CD4-positive, alpha-beta T cell (primary cell): Measurements from ENCODE around the gene PLA2G4B. TPM values are rescaled to one million over a fixed set of nuclear protein-coding genes. Genes with fewer than 3 reads are reported as not detected.

Source experiments
- ATAC-seq: fragments of 200-7000 bp; cut with Tn5 transposase; one replicate; pipeline ENCODE4 v1.10.0; 2022; ENCODE audit warnings: mild to moderate bottlenecking; ENCODE audit not compliant: poor library complexity
- CTCF ChIA-PET: fragments of 350-600 bp; sonication (Branson Sonifier 250); formaldehyde crosslinking; loops from one replicate; lab custom pipeline; 2021; ENCODE audit warnings: antibody characterized with exemption, inconsistent platforms; lab: Charles Lee
- POLR2A ChIA-PET: fragments of 350-600 bp; sonication (Branson Sonifier 250); formaldehyde crosslinking; loops from one replicate; lab custom pipeline; 2021; ENCODE audit warnings: antibody characterized with exemption, inconsistent platforms; lab: Charles Lee
- DNase-seq, 14 experiments: peaks; one replicate each; pipeline ENCODE4 v3.0.0-alpha.2; 2013 to 2020; ENCODE audit warnings: mixed read lengths in 2 of 14
- H3K27ac ChIP-seq, 2 donors: one replicate each; pipeline versions ENCODE4 v1.5.1 to v1.7.0; 2013; ENCODE audit warnings: low read length in 2 of 2, low read depth in 1 of 2, mild to moderate bottlenecking in 1 of 2
- H3K27me3 ChIP-seq, 2 experiments: 1 replicate in 1 of 2; 2 replicates in 1 of 2; pipeline versions ENCODE4 v1.6.1 to v1.7.0; 2013; ENCODE audit warnings: low read length in 2 of 2, control low read depth in 1 of 2, mild to moderate bottlenecking in 1 of 2, moderate library complexity in 1 of 2; ENCODE audit not compliant: insufficient read depth in 2 of 2, control insufficient read depth in 1 of 2
- H3K36me3 ChIP-seq: one replicate; pipeline ENCODE4 v1.6.1; 2013; ENCODE audit warnings: low read length, control low read depth; ENCODE audit not compliant: insufficient read depth
- H3K4me1 ChIP-seq: one replicate; pipeline ENCODE4 v1.6.1; 2013; ENCODE audit warnings: low read length, control low read depth; ENCODE audit not compliant: insufficient read depth
- H3K4me3 ChIP-seq: one replicate; pipeline ENCODE4 v1.5.1; 2013; ENCODE audit warnings: mild to moderate bottlenecking, low read length, moderate library complexity
- H3K9me3 ChIP-seq, 2 experiments: 1 replicate in 1 of 2; 2 replicates in 1 of 2; pipeline versions ENCODE4 v1.6.1 to v1.7.0; 2013; ENCODE audit warnings: low read length in 2 of 2, mild to moderate bottlenecking in 2 of 2, control low read depth in 1 of 2, moderate library complexity in 1 of 2; ENCODE audit not compliant: control insufficient read depth in 1 of 2, insufficient read depth in 1 of 2
- H3K27ac Mint-ChIP-seq: one replicate; pipeline ENCODE4 v1.8.0; 2020; ENCODE audit warnings: mixed read lengths
- H3K27me3 Mint-ChIP-seq: one replicate; pipeline ENCODE4 v1.8.0; 2021; ENCODE audit warnings: mixed read lengths
- H3K36me3 Mint-ChIP-seq: one replicate; pipeline ENCODE4 v1.8.0; 2021; ENCODE audit warnings: low read depth, mixed read lengths
- H3K4me1 Mint-ChIP-seq: one replicate; pipeline ENCODE4 v1.8.0; 2021; ENCODE audit warnings: low read depth, mixed read lengths
- H3K4me3 Mint-ChIP-seq: one replicate; pipeline ENCODE4 v1.8.0; 2020; ENCODE audit warnings: mild to moderate bottlenecking, mixed read lengths
- H3K9me3 Mint-ChIP-seq: one replicate; pipeline ENCODE4 v1.8.0; 2020; ENCODE audit warnings: mixed read lengths
- CTCF ChIP-seq: fragments of 200-600 bp; IDR thresholded peaks from one replicate; pipeline ENCODE4 v1.8.0; 2022; ENCODE audit warnings: antibody characterized with exemption, mild to moderate bottlenecking
- intact Hi-C, 2 experiments: fragments of 100-400 bp; cut with DNase I in 1 of 2; cut with micrococcal nuclease in 1 of 2; formaldehyde crosslinking; loops; one replicate each; pipeline versions ENCODE4 v1.15.1 to v1.9.0; 2023 to 2025; cut with DNase I, micrococcal nuclease
- total RNA-seq, 174 experiments: library from RNA in 2 of 174; stranded (reverse) in 2 of 174; gene quantifications; one replicate each; pipeline ENCODE4 v1.2.3 and lab custom pipeline; 2021 to 2026

Gene PLA2G4B
- total RNA-seq, 2 experiments from 2014 or later: 33.7 to 34.6 TPM

GRCh38 chr15:41874736-41875135 lies 36.1 kb downstream of the PLA2G4B start:
- CTCF ChIA-PET: interaction anchor here (1.4 kb wide), 1 partner anchor 30 kb away, joined by 4 read pairs; no protein-coding TSS in a partner anchor
- no peak overlapping the region for H3K27ac ChIP-seq
- no peak overlapping the region for H3K4me3 ChIP-seq
- POLR2A ChIA-PET: interaction anchor here (1.3 kb wide), 1 partner anchor 100 kb away, joined by 3 read pairs; the partner anchor contains the start of gene MAPKBP1
- intact Hi-C loops: no loop called here
- no peaks in the 10 kb centered on the region for H3K9me3 ChIP-seq
- no peak for ATAC-seq
- no peak overlapping the region for H3K27ac Mint-ChIP-seq
- H3K4me1 ChIP-seq: peaks cover 16% of the 10 kb centered on the region
- TF ChIP-seq CTCF: no peak
- H3K9me3 Mint-ChIP-seq: no peaks in the 10 kb centered on the region
- no peaks in the 10 kb centered on the region for H3K27me3 Mint-ChIP-seq
- H3K4me1 Mint-ChIP-seq: peaks cover 10% of the 10 kb centered on the region
- no peaks in the 10 kb centered on the region for H3K36me3 ChIP-seq
- DNase-seq: no peak
- H3K4me3 Mint-ChIP-seq: no peak overlapping the region
- H3K36me3 Mint-ChIP-seq: no peaks in the 10 kb centered on the region
- H3K27me3 ChIP-seq: no peaks in the 10 kb centered on the region

GRCh38 chr15:41876007-41876406 lies 37.4 kb downstream of the PLA2G4B start:
- ATAC-seq (no peak), DNase-seq (no peak)
- CTCF ChIA-PET: no interaction called here
- H3K27ac ChIP-seq: no peak overlapping the region
- peaks cover 4% of the 10 kb centered on the region for H3K4me1 ChIP-seq
- peaks cover 6% of the 10 kb centered on the region for H3K27me3 Mint-ChIP-seq
- intact Hi-C loops: no loop called here
- H3K4me3 ChIP-seq: no peak overlapping the region
- H3K9me3 ChIP-seq: no peaks in the 10 kb centered on the region
- H3K36me3 Mint-ChIP-seq: no peaks in the 10 kb centered on the region
- POLR2A ChIA-PET: no interaction called here
- no peak overlapping the region for H3K27ac Mint-ChIP-seq
- no peaks in the 10 kb centered on the region for H3K36me3 ChIP-seq
- TF ChIP-seq CTCF: no peak
- H3K9me3 Mint-ChIP-seq: no peaks in the 10 kb centered on the region
- H3K4me1 Mint-ChIP-seq: peaks cover 3% of the 10 kb centered on the region
- no peaks in the 10 kb centered on the region for H3K27me3 ChIP-seq
- H3K4me3 Mint-ChIP-seq: no peak overlapping the region

GRCh38 chr15:41876689-41877088 lies 38.0 kb downstream of the PLA2G4B start:
- intact Hi-C loops: no loop called here
- no peak overlapping the region for H3K27ac ChIP-seq
- ATAC-seq (no peak), DNase-seq (no peak)
- no peak overlapping the region for H3K27ac Mint-ChIP-seq
- H3K9me3 ChIP-seq: no peaks in the 10 kb centered on the region
- H3K4me1 ChIP-seq: peaks cover 3% of the 10 kb centered on the region
- peaks cover 12% of the 10 kb centered on the region for H3K27me3 Mint-ChIP-seq
- POLR2A ChIA-PET: no interaction called here
- TF ChIP-seq CTCF: no peak
- H3K4me3 ChIP-seq: no peak overlapping the region
- no peaks in the 10 kb centered on the region for H3K36me3 Mint-ChIP-seq
- no peaks in the 10 kb centered on the region for H3K9me3 Mint-ChIP-seq
- H3K4me1 Mint-ChIP-seq: peaks cover 6% of the 10 kb centered on the region
- CTCF ChIA-PET: no interaction called here
- no peaks in the 10 kb centered on the region for H3K36me3 ChIP-seq
- H3K4me3 Mint-ChIP-seq: no peak overlapping the region
- peaks cover 0 to 5% of the 10 kb centered on the region in 2 experiments for H3K27me3 ChIP-seq
